Smooth muscle cell (in vitro differentiated cells): Measurements from ENCODE around the gene PPP1R12A. TPM values are rescaled to one million over a fixed set of nuclear protein-coding genes. Genes with fewer than 3 reads are reported as not detected.
A peak's percentile ranks its signal among the peaks of the same experiment; 100 is the strongest.

Experiments
- DNase-seq: peaks from one replicate; lab custom pipeline; 2025; ENCODE audit not compliant: unreplicated experiment; lab: John Stamatoyannopoulos, UW
- H2AFZ ChIP-seq: fragments of 200-600 bp; sonication (generic); 2 replicates; pipeline ENCODE4 v1.6.0; 2016; ENCODE audit warnings: antibody characterized with exemption, low read depth, mild to moderate bottlenecking
- H3F3A ChIP-seq: fragments of 200-600 bp; sonication (generic); 2 replicates; pipeline ENCODE4 v1.6.0; 2017; ENCODE audit warnings: antibody characterized with exemption, low read depth
- H3K27ac ChIP-seq: fragments of 200-600 bp; sonication (generic); 2 replicates; pipeline ENCODE4 v1.5.1; 2016; ENCODE audit warnings: low read depth, mild to moderate bottlenecking
- H3K27me3 ChIP-seq: fragments of 200-600 bp; sonication (generic); 2 replicates; pipeline ENCODE4 v1.6.1; 2016; ENCODE audit warnings: low read depth, mild to moderate bottlenecking
- H3K36me3 ChIP-seq: fragments of 200-600 bp; sonication (generic); 2 replicates; pipeline ENCODE4 v1.5.1; 2016; ENCODE audit warnings: low read depth
- H3K4me1 ChIP-seq: fragments of 200-600 bp; sonication (generic); 2 replicates; pipeline ENCODE4 v1.5.1; 2016; ENCODE audit warnings: low read depth
- H3K4me2 ChIP-seq: fragments of 200-600 bp; sonication (generic); 2 replicates; pipeline ENCODE4 v1.6.0; 2016; ENCODE audit warnings: mild to moderate bottlenecking
- H3K4me3 ChIP-seq: fragments of 200-600 bp; sonication (generic); 2 replicates; pipeline ENCODE4 v1.5.1; 2016; ENCODE audit warnings: mild to moderate bottlenecking
- H3K79me2 ChIP-seq: fragments of 200-600 bp; sonication (generic); 2 replicates; pipeline ENCODE4 v1.6.0; 2016; ENCODE audit warnings: low read depth, mild to moderate bottlenecking
- H3K9ac ChIP-seq: fragments of 200-600 bp; sonication (generic); 2 replicates; pipeline ENCODE4 v1.6.0; 2016; ENCODE audit warnings: low read depth
- H3K9me3 ChIP-seq: fragments of 200-600 bp; sonication (generic); replicated peaks from 2 replicates; pipeline ENCODE4 v1.5.1; 2016; ENCODE audit warnings: low read depth
- H4K20me1 ChIP-seq: fragments of 200-600 bp; sonication (generic); 2 replicates; pipeline ENCODE4 v1.6.0; 2016; ENCODE audit warnings: low read depth
- WGBS: methylation state at CpG from one replicate; pipeline ENCODE4 v1.1.7; 2016; ENCODE audit warnings: low lambda C conversion rate; 5-methylcytosine and 5-hydroxymethylcytosine counted together
- polyA plus RNA-seq: library from polyadenylated mRNA; unstranded; fragments of >200 nt; fragmentation: Nextera tagmentation; extraction: Ambion mirVana; gene quantifications from 2 replicates; pipeline ENCODE4 v1.2.1, GENCODE V29; 2016
- total RNA-seq: library from RNA; depleted of rRNA; stranded (reverse); fragments of >200 nt; gene quantifications from 2 replicates; pipeline ENCODE4 v1.2.3, GENCODE V29; 2014
- TF ChIP-seq, protein P1 (sequence below): fragments of 200-600 bp; sonication (generic); IDR thresholded peaks from 2 replicates; pipeline ENCODE4 v1.5.1; 2017; ENCODE audit warnings: borderline replicate concordance, mild to moderate bottlenecking, antibody characterized with exemption; ENCODE audit not compliant: insufficient read depth, poor library complexity, severe bottlenecking

PPP1R12A gene
- total and polyA plus RNA-seq, 2 experiments from 2014 or later, result 98.7 to 102 TPM

DNA sequence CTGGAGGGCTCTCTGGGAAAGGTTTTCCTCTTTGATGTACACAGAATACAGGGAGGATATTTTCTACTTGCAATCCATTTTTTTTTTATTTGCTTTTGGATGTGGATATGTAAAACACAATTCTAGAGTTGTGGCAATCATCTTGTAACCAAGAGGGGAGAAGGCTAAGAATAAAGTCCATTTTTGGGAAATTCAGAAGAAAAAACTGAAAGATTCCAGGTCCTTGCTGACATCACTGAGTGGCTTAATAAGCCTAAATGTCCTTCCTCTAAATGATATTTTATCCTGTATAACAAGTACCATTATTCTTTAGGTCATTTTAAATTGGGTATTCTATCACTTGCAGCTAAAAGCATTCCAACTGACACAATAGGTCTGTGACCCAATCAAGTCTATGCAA, 64.0 kb downstream of the PPP1R12A start:
- Histone ChIP-seq H4K20me1 (peaks cover 79% of the 10 kb centered on the region), H3K4me2 (no peak overlapping the region), H3K4me1 (peaks cover 13% of the 10 kb centered on the region), H3K36me3 (peaks cover 26% of the 10 kb centered on the region), H3F3A (no peaks in the 10 kb centered on the region), H3K79me2 (peaks cover 95% of the 10 kb centered on the region), H3K4me3 (no peak overlapping the region), H3K27ac (no peak overlapping the region), H3K9me3 (no peaks in the 10 kb centered on the region), H2AFZ (no peak overlapping the region), H3K27me3 (no peaks in the 10 kb centered on the region), H3K9ac (no peak overlapping the region)
- no peak for DNase-seq
- TF ChIP-seq, protein P1, sequence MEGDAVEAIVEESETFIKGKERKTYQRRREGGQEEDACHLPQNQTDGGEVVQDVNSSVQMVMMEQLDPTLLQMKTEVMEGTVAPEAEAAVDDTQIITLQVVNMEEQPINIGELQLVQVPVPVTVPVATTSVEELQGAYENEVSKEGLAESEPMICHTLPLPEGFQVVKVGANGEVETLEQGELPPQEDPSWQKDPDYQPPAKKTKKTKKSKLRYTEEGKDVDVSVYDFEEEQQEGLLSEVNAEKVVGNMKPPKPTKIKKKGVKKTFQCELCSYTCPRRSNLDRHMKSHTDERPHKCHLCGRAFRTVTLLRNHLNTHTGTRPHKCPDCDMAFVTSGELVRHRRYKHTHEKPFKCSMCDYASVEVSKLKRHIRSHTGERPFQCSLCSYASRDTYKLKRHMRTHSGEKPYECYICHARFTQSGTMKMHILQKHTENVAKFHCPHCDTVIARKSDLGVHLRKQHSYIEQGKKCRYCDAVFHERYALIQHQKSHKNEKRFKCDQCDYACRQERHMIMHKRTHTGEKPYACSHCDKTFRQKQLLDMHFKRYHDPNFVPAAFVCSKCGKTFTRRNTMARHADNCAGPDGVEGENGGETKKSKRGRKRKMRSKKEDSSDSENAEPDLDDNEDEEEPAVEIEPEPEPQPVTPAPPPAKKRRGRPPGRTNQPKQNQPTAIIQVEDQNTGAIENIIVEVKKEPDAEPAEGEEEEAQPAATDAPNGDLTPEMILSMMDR, result no peak

DNA sequence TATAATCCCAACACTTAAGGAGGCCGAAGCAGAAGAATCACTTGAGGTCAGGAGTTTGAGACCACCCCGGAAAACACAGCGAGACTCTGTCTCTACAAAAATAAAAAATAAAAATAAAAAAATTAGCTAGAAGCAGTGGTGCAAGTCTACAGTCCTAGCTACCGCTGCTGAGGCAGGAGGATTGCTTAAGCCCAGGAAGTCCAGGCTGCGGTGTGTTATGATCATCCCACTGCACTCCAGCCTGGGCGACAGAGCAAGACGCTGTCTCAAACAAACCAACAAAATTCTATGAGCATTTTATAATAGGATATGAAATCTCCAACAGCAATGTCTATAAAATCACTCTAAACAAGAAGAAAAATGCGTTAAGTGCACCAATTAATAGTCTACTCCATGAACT, 75.3 kb downstream of the PPP1R12A start:
- Histone ChIP-seq H3K4me2 (no peak overlapping the region), H2AFZ (no peak overlapping the region), H3K36me3 (no peaks in the 10 kb centered on the region), H3K9me3 (no peaks in the 10 kb centered on the region), H3K4me1 (no peaks in the 10 kb centered on the region), H3K4me3 (no peak overlapping the region), H3K27ac (no peak overlapping the region), H3F3A (no peaks in the 10 kb centered on the region), H3K9ac (no peak overlapping the region), H3K27me3 (no peaks in the 10 kb centered on the region), H4K20me1 (peaks cover 91% of the 10 kb centered on the region), H3K79me2 (peaks cover 93% of the 10 kb centered on the region)
- WGBS, result 94% methylated on average over 8 of the region's 8 CpGs
- no peak for DNase-seq
- TF ChIP-seq, protein P1, result no peak

DNA sequence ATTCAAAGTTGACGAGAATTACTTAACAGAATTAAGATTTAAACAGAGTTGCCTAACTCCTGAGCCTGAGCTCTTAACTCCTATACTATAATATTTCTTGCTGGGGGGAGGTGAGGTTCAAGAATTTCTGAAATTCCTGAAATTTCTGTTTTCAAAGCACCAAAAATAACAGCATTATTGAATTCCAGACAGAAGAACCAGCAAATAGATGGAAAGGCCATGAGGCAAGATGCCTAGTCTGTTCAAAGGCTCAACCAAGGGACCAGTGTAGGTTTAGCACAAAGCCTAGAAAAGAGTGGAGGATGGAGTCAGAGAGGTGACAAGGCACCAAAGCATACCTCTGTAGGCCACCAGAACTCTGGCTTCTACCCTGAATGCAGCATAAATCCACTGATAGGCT, 76.4 kb downstream of the PPP1R12A start:
- Histone ChIP-seq H3K27ac (peak overlapping the region; percentile 35), H3K27me3 (no peaks in the 10 kb centered on the region), H3K9ac (no peak overlapping the region), H3K79me2 (peaks cover 93% of the 10 kb centered on the region), H4K20me1 (peaks cover 93% of the 10 kb centered on the region), H3F3A (no peaks in the 10 kb centered on the region), H3K4me2 (no peak overlapping the region), H3K4me1 (no peaks in the 10 kb centered on the region), H2AFZ (no peak overlapping the region), H3K4me3 (no peak overlapping the region), H3K36me3 (no peaks in the 10 kb centered on the region), H3K9me3 (no peaks in the 10 kb centered on the region)
- TF ChIP-seq, protein P1, result no peak
- WGBS, result 81% methylated on average over 1 of the region's 1 CpG
- DNase-seq, result no peak

DNA sequence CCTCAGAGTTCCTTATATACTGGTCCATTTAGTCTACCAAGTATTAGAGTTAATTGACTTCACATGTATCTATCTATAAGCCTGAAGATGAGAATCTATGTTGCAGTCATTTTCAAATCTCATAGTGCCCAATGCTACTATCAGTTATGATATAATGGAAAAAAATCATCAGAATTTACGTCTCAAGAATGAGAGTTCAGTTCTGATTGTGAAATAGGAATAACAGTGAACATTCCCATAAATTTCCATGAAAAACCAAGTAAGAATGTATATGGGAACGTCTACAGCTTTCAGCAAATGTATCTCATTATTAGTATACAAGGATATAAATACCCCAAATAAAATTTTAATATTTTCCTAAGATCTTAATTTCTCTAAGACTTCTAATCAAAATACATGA, 77.2 kb downstream of the PPP1R12A start:
- Histone ChIP-seq H3K9me3 (no peaks in the 10 kb centered on the region), H2AFZ (no peak overlapping the region), H3K4me2 (no peak overlapping the region), H4K20me1 (peaks cover 93% of the 10 kb centered on the region), H3K4me3 (no peak overlapping the region), H3K79me2 (peaks cover 96% of the 10 kb centered on the region), H3K36me3 (no peaks in the 10 kb centered on the region), H3K27me3 (no peaks in the 10 kb centered on the region), H3K9ac (no peak overlapping the region), H3K4me1 (no peaks in the 10 kb centered on the region), H3K27ac (no peak overlapping the region), H3F3A (no peaks in the 10 kb centered on the region)
- no peak for DNase-seq
- TF ChIP-seq, protein P1, result no peak
- WGBS, result 45% methylated on average over 2 of the region's 2 CpGs
